Body of pancreas (tissue), 4 donors: Measurements from ENCODE around the gene SERPINA4. TPM values are rescaled to one million over a fixed set of nuclear protein-coding genes. Genes with fewer than 3 reads are reported as not detected.

Experiments used
- ATAC-seq: fragments of 150-250 bp; one replicate; pipeline ENCODE4 v1.9.1; 2016
- DNase-seq, 4 donors: peaks; one replicate each; pipeline ENCODE4 v3.0.0-alpha.2; 2019
- H3K27ac ChIP-seq, 4 donors: fragments of 200-600 bp; sonication (generic); 1 replicate in 3 of 4; 2 replicates in 1 of 4; pipeline versions ENCODE4 v1.5.1 to v1.6.1; 2016 to 2019; ENCODE audit warnings: mild to moderate bottlenecking in 1 of 4, mixed read lengths in 1 of 4, moderate library complexity in 1 of 4
- H3K27me3 ChIP-seq, 2 donors: fragments of 200-600 bp; sonication (generic); one replicate each; pipeline ENCODE4 v1.6.0; 2016; ENCODE audit warnings: mild to moderate bottlenecking in 1 of 2
- H3K36me3 ChIP-seq, 2 donors: fragments of 200-600 bp; sonication (generic); replicated peaks in 1 of 2; 2 replicates each; pipeline ENCODE4 v1.5.1; 2016; ENCODE audit warnings: low read depth in 2 of 2; ENCODE audit not compliant: insufficient read depth in 1 of 2
- H3K4me1 ChIP-seq: fragments of 200-600 bp; sonication (generic); one replicate; pipeline ENCODE4 v1.6.0; 2016
- H3K4me3 ChIP-seq, 2 donors: fragments of 200-600 bp; sonication (generic); 1 replicate in 1 of 2; 2 replicates in 1 of 2; pipeline ENCODE4 v1.5.1; 2016 to 2019
- H3K9me3 ChIP-seq, 3 donors: fragments of 200-600 bp; sonication (generic); 1 replicate in 2 of 3; 2 replicates in 1 of 3; pipeline ENCODE4 v1.5.1; 2016
- CTCF ChIP-seq, 7 experiments: fragments of 450-650 bp in 4 of 7; fragments of 200-600 bp in 3 of 7; sonication (generic) in 3 of 7; IDR thresholded peaks; one replicate each; pipeline ENCODE4 v1.5.1; 2016 to 2019; ENCODE audit warnings: antibody characterized with exemption in 7 of 7
- POLR2A ChIP-seq, 3 donors: fragments of 450-650 bp; IDR thresholded peaks; one replicate each; pipeline ENCODE4 v1.6.1; 2016; ENCODE audit warnings: antibody characterized with exemption in 3 of 3, mild to moderate bottlenecking in 2 of 3
- WGBS, 2 donors: methylation state at CpG; one replicate each; pipeline ENCODE4 v1.1.5; 2017; 5-methylcytosine and 5-hydroxymethylcytosine counted together
- intact Hi-C: fragments of 100-400 bp; cut with DNase I; formaldehyde crosslinking; loops from one replicate; pipeline ENCODE4 v1.15.1; 2023
- total RNA-seq, 2 donors: library from RNA; depleted of rRNA; stranded (reverse); fragments of >200 nt; gene quantifications; one replicate each; pipeline ENCODE4 v1.1.0, GENCODE V29; 2016

Gene SERPINA4
- total RNA-seq, 2 donors from 2014 or later = 42.8 to 57.6 TPM

DNA sequence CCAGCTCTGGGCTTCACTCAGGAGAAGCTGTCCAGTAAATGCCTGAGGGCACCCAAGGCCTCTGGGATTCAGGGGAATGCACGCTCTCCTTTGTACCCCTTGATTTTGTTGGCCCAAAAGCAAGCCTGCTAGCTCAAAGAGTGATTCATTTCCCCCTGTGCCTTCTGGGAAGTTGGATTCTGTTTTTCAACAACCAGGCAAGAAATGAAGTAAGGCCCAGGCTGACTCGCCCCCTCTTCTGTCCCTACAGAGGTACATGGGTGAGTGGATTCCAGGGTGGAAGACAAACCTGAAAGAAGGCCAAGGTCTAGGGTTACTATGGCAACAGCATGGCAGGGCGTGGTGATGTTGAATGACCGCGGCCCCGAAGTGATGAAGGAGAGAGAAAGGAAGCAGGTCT lies 10.7 kb downstream of the SERPINA4 start:
- no peak for TF ChIP-seq CTCF (IDR thresholded peaks at IDR 0.05)
- no peak for TF ChIP-seq POLR2A (IDR thresholded peaks at IDR 0.05)
- no peaks in the 10 kb centered on the region for H3K27me3 ChIP-seq
- H3K36me3 ChIP-seq = peaks cover 4 to 5% of the 10 kb centered on the region in 2 donors
- H3K4me1 ChIP-seq = peaks cover 65% of the 10 kb centered on the region
- WGBS, 2 donors = 65 to 70% methylated on average over 5 to 6 of the region's 6 CpGs
- peak overlapping the region; percentile 44 to 75 (median 66) for H3K27ac ChIP-seq
- DNase-seq (peak in 3 of 4 donors; percentile 33 to 60 (median 45)), ATAC-seq (peak; percentile 16)
- intact Hi-C loops = no loop called here
- H3K9me3 ChIP-seq = no peaks in the 10 kb centered on the region
- no peak overlapping the region for H3K4me3 ChIP-seq

GRCh38 chr14:94572637-94573303 lies 11.5 kb downstream of the SERPINA4 start:
- Histone ChIP-seq H3K27ac (peak overlapping the region; percentile 57 to 75 (median 66)), H3K4me3 (no peak overlapping the region), H3K36me3 (peaks cover 4 to 5% of the 10 kb centered on the region in 2 donors), H3K4me1 (peaks cover 69% of the 10 kb centered on the region), H3K27me3 (no peaks in the 10 kb centered on the region), H3K9me3 (no peaks in the 10 kb centered on the region)
- ATAC-seq (peak; percentile 66), DNase-seq (peak in 2 of 4 donors; percentile 25 to 61)
- 13 to 18% methylated on average over 7 of the region's 7 CpGs for WGBS, 2 donors
- intact Hi-C loops = no loop called here
- TF ChIP-seq CTCF (IDR thresholded peaks at IDR 0.05) (no peak), POLR2A (IDR thresholded peaks at IDR 0.05) (no peak)

DNA sequence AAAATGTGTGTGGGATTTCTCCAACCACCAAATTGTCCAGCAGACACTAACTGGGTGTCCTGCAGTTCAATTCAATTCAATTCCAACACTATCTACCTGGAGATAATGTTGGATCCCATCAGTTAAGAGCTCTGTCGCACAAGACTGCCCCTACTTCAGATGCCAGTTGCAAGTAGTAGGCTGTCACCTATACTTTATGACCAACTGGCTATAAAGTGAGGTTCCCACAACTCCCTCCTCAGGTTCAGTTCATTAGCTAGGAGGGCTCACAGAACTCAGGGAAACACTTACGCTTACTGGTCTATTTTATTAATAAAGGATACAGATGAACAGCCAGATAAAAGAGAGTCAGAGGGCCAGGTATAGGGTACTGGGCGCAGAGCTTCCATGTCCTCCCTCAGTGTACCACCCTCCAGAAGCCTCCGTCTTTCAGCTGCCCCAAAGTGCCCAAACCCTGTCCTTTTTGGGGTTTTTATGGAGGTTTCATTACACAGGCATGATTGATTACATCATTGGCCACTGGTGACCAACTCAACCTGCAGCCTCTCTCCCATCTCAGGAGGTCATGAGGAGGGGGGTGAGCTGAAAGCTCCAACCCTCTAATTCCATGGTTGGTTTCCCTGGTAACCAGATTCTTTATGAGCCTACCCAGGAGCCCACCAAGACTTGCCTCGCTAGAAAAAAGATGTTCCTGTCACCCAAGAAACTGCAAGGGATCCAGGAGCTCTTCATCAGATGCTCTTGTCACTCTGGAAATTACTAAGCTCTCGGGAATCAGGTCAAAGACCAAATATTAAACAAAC lies 12.4 kb downstream of the SERPINA4 start:
- ATAC-seq = no peak
- Histone ChIP-seq H3K27ac (peak overlapping the region; percentile 57 to 75 (median 66)), H3K4me3 (no peak overlapping the region), H3K4me1 (peaks cover 69% of the 10 kb centered on the region), H3K27me3 (no peaks in the 10 kb centered on the region), H3K9me3 (no peaks in the 10 kb centered on the region), H3K36me3 (peaks cover 3 to 4% of the 10 kb centered on the region in 2 donors)
- 79 to 86% methylated on average over 6 of the region's 6 CpGs for WGBS, 2 donors
- peak in 1 of 4 donors; percentile 6 for DNase-seq
- no peak for TF ChIP-seq POLR2A (IDR thresholded peaks at IDR 0.05)
- TF ChIP-seq CTCF (IDR thresholded peaks at IDR 0.05) = no peak
- intact Hi-C loops = no loop called here

DNA sequence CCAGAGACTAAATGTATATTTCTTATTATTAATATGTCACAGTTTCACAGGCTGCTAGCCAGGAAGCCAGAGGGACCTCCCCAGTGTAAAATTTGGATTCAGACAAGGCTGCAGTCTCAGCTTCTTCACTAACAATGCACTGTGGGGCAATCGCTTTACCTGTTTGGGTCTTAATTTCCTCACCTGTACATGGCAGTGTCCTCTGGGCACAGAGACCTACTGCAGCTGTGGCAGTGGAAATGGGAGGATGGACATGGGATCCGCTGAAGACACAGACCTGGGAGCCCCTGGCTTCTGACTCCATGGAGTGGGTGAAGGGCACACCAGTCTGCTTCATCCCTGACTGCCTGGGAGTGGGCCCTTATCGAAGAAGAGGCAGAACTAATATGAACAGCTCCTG lies 13.1 kb downstream of the SERPINA4 start:
- DNase-seq (peak in 1 of 4 donors; percentile 8), ATAC-seq (no peak)
- Histone ChIP-seq H3K4me1 (peaks cover 69% of the 10 kb centered on the region), H3K36me3 (peaks cover under 1 to 3% of the 10 kb centered on the region in 2 donors), H3K4me3 (no peak overlapping the region), H3K9me3 (no peaks in the 10 kb centered on the region), H3K27me3 (no peaks in the 10 kb centered on the region), H3K27ac (peak overlapping the region in 2 of 4 donors; percentile 66 to 75)
- TF ChIP-seq POLR2A (IDR thresholded peaks at IDR 0.05) (no peak), CTCF (IDR thresholded peaks at IDR 0.05) (no peak)
- intact Hi-C loops = no loop called here
- 74 to 93% methylated on average over 3 of the region's 3 CpGs for WGBS, 2 donors
